Panc1 (cell line): ENCODE data around the gene FBXL17. TPM values are rescaled to one million over a fixed set of nuclear protein-coding genes. Genes with fewer than 3 reads are reported as not detected.

Experiments used
- ATAC-seq: fragments of 200-7000 bp; cut with Tn5 transposase; 2 replicates; pipeline ENCODE4 v1.9.1; 2020; ENCODE audit warnings: mild to moderate bottlenecking, moderate library complexity
- BruUV-seq: library from RNA; stranded (reverse); fragments of 400-500 nt; replicated peaks from 2 replicates; lab custom pipeline; 2021; lab: Mats Ljungman, UMichigan
- CTCF ChIA-PET: fragments of 300-600 bp; sonication (Branson Sonifier 250); formaldehyde crosslinking; loops from one replicate; lab custom pipeline; 2022; ENCODE audit warnings: antibody characterized with exemption; lab: Charles Lee
- POLR2A ChIA-PET: fragments of 300-600 bp; sonication (Branson Sonifier 250); formaldehyde crosslinking; loops from one replicate; lab custom pipeline; 2022; ENCODE audit warnings: antibody characterized with exemption; lab: Charles Lee
- DNase-seq: peaks from one replicate; pipeline ENCODE4 v3.0.0-alpha.2; 2010; ENCODE audit warnings: low read depth, low spot score
- H3K27ac ChIP-seq: 2 replicates; pipeline ENCODE4 v1.5.1; 2011; ENCODE audit warnings: mild to moderate bottlenecking, low read length, inconsistent platforms
- H3K27me3 ChIP-seq: fragments of 200-500 bp; sonication (Bioruptor generic); 2 replicates; pipeline ENCODE4 v1.6.0; 2014; ENCODE audit warnings: low read length, inconsistent platforms; ENCODE audit not compliant: control insufficient read depth, insufficient read depth
- H3K36me3 ChIP-seq: fragments of 200-500 bp; sonication (Bioruptor generic); 2 replicates; pipeline ENCODE4 v1.5.1; 2014; ENCODE audit warnings: inconsistent platforms, mild to moderate bottlenecking, low read length, moderate library complexity; ENCODE audit not compliant: control insufficient read depth, insufficient read depth
- H3K4me1 ChIP-seq: 2 replicates; pipeline ENCODE4 v1.5.1; 2011; ENCODE audit warnings: inconsistent platforms, mild to moderate bottlenecking, low read length, moderate library complexity; ENCODE audit not compliant: control insufficient read depth, insufficient read depth
- H3K4me3 ChIP-seq, 2 experiments: 2 replicates each; pipeline ENCODE4 v1.5.1; 2011 to 2012; ENCODE audit warnings: low read depth in 2 of 2, low read length in 2 of 2, mild to moderate bottlenecking in 2 of 2, inconsistent platforms in 1 of 2, moderate library complexity in 1 of 2
- H3K9me3 ChIP-seq: fragments of 200-500 bp; sonication (Bioruptor generic); 2 replicates; pipeline ENCODE4 v1.5.1; 2014; ENCODE audit warnings: low read depth, mild to moderate bottlenecking, inconsistent platforms, low read length, moderate library complexity; ENCODE audit not compliant: control insufficient read depth, insufficient read depth
- CTCF ChIP-seq: fragments of 450-650 bp; IDR thresholded peaks from 2 replicates; pipeline ENCODE4 v1.5.1; 2017; ENCODE audit warnings: mild to moderate bottlenecking
- POLR2AphosphoS5 ChIP-seq: IDR thresholded peaks from 2 replicates; pipeline ENCODE4 v1.6.1; 2012; ENCODE audit warnings: mild to moderate bottlenecking, low read depth, low read length, moderate library complexity
- REST ChIP-seq, 2 experiments: IDR thresholded peaks; 2 replicates each; pipeline ENCODE4 v1.6.1; 2011 to 2012; ENCODE audit warnings: low read depth in 2 of 2, control low read depth in 1 of 2, low read length in 1 of 2, mild to moderate bottlenecking in 1 of 2, moderate library complexity in 1 of 2; ENCODE audit not compliant: insufficient read depth in 1 of 2
- SIN3A ChIP-seq: IDR thresholded peaks from 2 replicates; pipeline ENCODE4 v1.6.1; 2012; ENCODE audit warnings: low read depth, mild to moderate bottlenecking, low read length, moderate library complexity, borderline replicate concordance; ENCODE audit not compliant: insufficient read depth
- TCF7L2 ChIP-seq: IDR thresholded peaks from 2 replicates; pipeline ENCODE4 v1.6.1; 2011; ENCODE audit warnings: mild to moderate bottlenecking, low read depth, low read length, inconsistent platforms
- in situ Hi-C: cut with HindIII; loops from 2 replicates; pipeline ENCODE4 v1.10.0; 2016; ENCODE audit warnings: low sequenced_read_pairs, low pct_unique_long_range_greater_than_20kb
- intact Hi-C: fragments of 100-400 bp; cut with micrococcal nuclease; formaldehyde crosslinking; loops from one replicate; pipeline ENCODE4 v1.10.0; 2022; ENCODE audit not compliant: unreplicated experiment
- total RNA-seq: library from RNA; stranded (reverse); gene quantifications from one replicate; pipeline ENCODE4 v1.2.1, GENCODE V29; 2021; ENCODE audit not compliant: unreplicated experiment

The FBXL17 gene
- total RNA-seq, 1 experiment from 2014 or later, result 17.4 TPM

- Histone ChIP-seq H3K9me3 (no peaks in the 10 kb centered on the region), H3K4me3 (no peak overlapping the region), H3K36me3 (no peaks in the 10 kb centered on the region), H3K27ac (no peak overlapping the region), H3K27me3 (no peaks in the 10 kb centered on the region), H3K4me1 (no peaks in the 10 kb centered on the region)
- ATAC-seq, result no peak
- POLR2A ChIA-PET, result no interaction called here
- TF ChIP-seq TCF7L2 (no peak), REST (IDR thresholded peaks at IDR 0.05; ENCODE audit: insufficient read depth in 1 of 2, low read depth in 2 of 2, low read length in 1 of 2) (no peak), CTCF (no peak), POLR2AphosphoS5 (no peak), SIN3A (no peak)
- BruUV-seq, result no TSS peak
- CTCF ChIA-PET, result no interaction called here
- no peak for DNase-seq
- in situ Hi-C loops, result no loop called here
- intact Hi-C loops, result no loop called here
Observed at GRCh38 chr5:108181975-108182374, 199.9 kb downstream of the FBXL17 start.

GRCh38 chr5:108174286-108174685, 207.6 kb downstream of the FBXL17 start:
- intact Hi-C loops (no loop called here), in situ Hi-C loops (no loop called here)
- DNase-seq, result no peak
- no peak for TF ChIP-seq CTCF
- TF ChIP-seq TCF7L2, result no peak
- no peak for TF ChIP-seq SIN3A
- TF ChIP-seq REST (IDR thresholded peaks at IDR 0.05; ENCODE audit: insufficient read depth in 1 of 2, low read depth in 2 of 2, low read length in 1 of 2), result no peak
- TF ChIP-seq POLR2AphosphoS5, result no peak
- Histone ChIP-seq H3K36me3 (no peaks in the 10 kb centered on the region), H3K27me3 (no peaks in the 10 kb centered on the region), H3K4me3 (no peak overlapping the region), H3K9me3 (no peaks in the 10 kb centered on the region), H3K4me1 (no peaks in the 10 kb centered on the region), H3K27ac (no peak overlapping the region)
- CTCF ChIA-PET, result no interaction called here
- BruUV-seq, result no TSS peak
- POLR2A ChIA-PET, result interaction anchor here (0.6 kb wide), 1 partner anchor 19 kb away, joined by 10 read pairs; no protein-coding TSS in a partner anchor
- ATAC-seq, result no peak
